Tibial nerve (tissue), 4 donors: Measurements from ENCODE around the gene CHTF8.

Experiments
- CTCF ChIP-seq, 5 experiments: fragments of 200-600 bp in 3 of 5; fragments of 450-650 bp in 2 of 5; sonication (generic) in 3 of 5; IDR thresholded peaks; one replicate each; pipeline ENCODE4 v1.5.1; 2016 to 2019; ENCODE audit warnings: antibody characterized with exemption in 5 of 5, mild to moderate bottlenecking in 3 of 5, moderate library complexity in 2 of 5
- EP300 ChIP-seq, 2 donors: sonication (generic); formaldehyde crosslinking; IDR thresholded peaks; one replicate each; pipeline ENCODE4 v1.6.1; 2017; ENCODE audit warnings: antibody characterized with exemption in 2 of 2, mild to moderate bottlenecking in 1 of 2

DNA sequence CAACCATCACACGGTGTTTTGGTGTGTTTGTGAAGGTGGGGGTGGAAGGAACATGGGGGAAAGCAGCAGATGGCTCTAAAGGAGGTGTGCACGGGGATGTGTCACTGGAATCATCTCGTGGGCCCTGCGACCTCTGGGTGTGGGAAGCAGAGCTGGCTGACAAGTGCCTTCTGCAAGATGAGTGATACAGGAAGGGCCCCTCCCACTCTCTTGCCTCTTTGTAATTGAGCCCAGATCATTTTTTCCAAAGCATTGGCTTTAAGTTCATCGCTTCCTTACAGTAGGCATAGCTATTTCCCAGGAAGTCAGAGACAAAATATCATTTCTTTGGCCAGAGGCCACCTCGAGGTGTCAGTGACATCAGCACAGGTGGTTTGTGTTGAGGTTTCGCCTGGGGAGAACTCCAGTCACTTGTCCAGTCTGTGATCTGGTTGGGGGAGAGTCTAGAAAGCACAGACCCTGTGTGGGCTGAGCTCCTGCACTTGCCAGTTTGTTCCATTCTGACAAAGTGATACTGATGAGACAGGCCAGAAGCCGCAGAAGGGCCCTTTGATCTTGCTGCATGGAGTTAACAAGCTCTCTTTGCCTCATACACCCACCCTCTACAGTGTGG, 33.9 kb upstream of the CHTF8 start:
- TF ChIP-seq EP300 (IDR thresholded peaks at IDR 0.05): no peak
- TF ChIP-seq CTCF (IDR thresholded peaks at IDR 0.05): no peak
